A549 treated with AZD9567 at 1 μM for 4 hours (cell line): ENCODE results near the gene ZBTB4. TPM values are rescaled to one million over a fixed set of nuclear protein-coding genes. Genes with fewer than 3 reads are reported as not detected.

Experiments used
- total RNA-seq: library from RNA; stranded (reverse); fragments of 200-300 nt; extraction: Qiagen RNA extraction; gene quantifications from 5 replicates; pipeline ENCODE4 v1.2.3, GENCODE V29; 2022; ENCODE audit not compliant: insufficient read depth

The ZBTB4 gene
- 17.6 to 21.8 TPM (median 20.5 TPM) in 5 replicates for total RNA-seq

GRCh38 chr17:7479213-7480088 is at the start of gene ZBTB4:
TSS of gene ZBTB4 (minus strand) at chr17:7479631. CDS start at chr17:7466801, 12,830 bp downstream.

GRCh38 chr17:7484067-7484918 is 4.9 kb upstream of the ZBTB4 start, which contains the start of gene POLR2A:
TSS of gene POLR2A (plus strand) at chr17:7484366.

GRCh38 chr17:7481275-7481674 is 1.8 kb upstream of the ZBTB4 start, which contains the start of gene SLC35G6:
TSS of gene SLC35G6 (plus strand) at chr17:7481446. CDS start at chr17:7481517, 71 bp downstream.

GRCh38 chr17:7444682-7445618 is 34.5 kb downstream of the ZBTB4 start, which contains the start of gene CHRNB1:
TSS of gene CHRNB1 (plus strand) at chr17:7445061. CDS start at chr17:7445128, 67 bp downstream.

GRCh38 chr17:7439462-7440112 is 39.8 kb downstream of the ZBTB4 start, which contains the start of gene FGF11:
TSS of gene FGF11 (plus strand) at chr17:7439512. CDS start at chr17:7439621, 109 bp downstream.

GRCh38 chr17:7428557-7428956 is 50.9 kb downstream of the ZBTB4 start, which contains the start of gene SPEM3:
TSS of gene SPEM3 (plus strand) at chr17:7428857. CDS start at chr17:7428903, 46 bp downstream.

GRCh38 chr17:7425316-7425715 is 54.1 kb downstream of the ZBTB4 start, which contains the start of gene SPEM2:
TSS of gene SPEM2 (plus strand) at chr17:7425616. CDS start at chr17:7425689, 73 bp downstream.

GRCh38 chr17:7419819-7420610 is 59.4 kb downstream of the ZBTB4 start, which contains the start of gene SPEM1:
TSS of gene SPEM1 (plus strand) at chr17:7420324. CDS start at chr17:7420385, 61 bp downstream.

Other genes with a start within 250 kb of the ZBTB4 start
- 29.2 to 43.3 TPM (median 42.3 TPM) in 5 replicates for gene DVL2, start 245.1 kb downstream of the ZBTB4 start, total RNA-seq
- 67.2 to 91.5 TPM (median 83.0 TPM) in 5 replicates for gene PHF23, start 240.2 kb downstream of the ZBTB4 start, total RNA-seq
- 638 to 734 TPM (median 663 TPM) in 5 replicates for gene GABARAP, start 237.2 kb downstream of the ZBTB4 start, total RNA-seq
- 202 to 277 TPM (median 222 TPM) in 5 replicates for gene CTDNEP1, start 227.9 kb downstream of the ZBTB4 start, total RNA-seq
- gene ELP5, start 227.4 kb downstream of the ZBTB4 start, total RNA-seq = 115 to 144 TPM (median 128 TPM) in 5 replicates
- gene CLDN7, start 217.2 kb downstream of the ZBTB4 start, total RNA-seq = 1.4 to 1.8 TPM (median 1.6 TPM) in 4 of 5 replicates, not detected in the other
- 0.28 to 0.45 TPM (median 0.37 TPM) in 4 of 5 replicates, not detected in the other for gene SLC2A4, start 197.9 kb downstream of the ZBTB4 start, total RNA-seq
- 0.46 to 0.72 TPM (median 0.60 TPM) in 4 of 5 replicates, not detected in the other for gene YBX2, start 185.0 kb downstream of the ZBTB4 start, total RNA-seq
- 1,570 to 1,809 TPM (median 1,672 TPM) in 5 replicates for gene EIF5A, start 172.0 kb downstream of the ZBTB4 start, total RNA-seq
- gene GPS2, start 164.3 kb downstream of the ZBTB4 start, total RNA-seq = 91.5 to 113 TPM (median 108 TPM) in 5 replicates
- gene NEURL4, start 150.3 kb downstream of the ZBTB4 start, total RNA-seq = 30.5 to 37.6 TPM (median 36.4 TPM) in 5 replicates
- gene ACAP1, start 143.1 kb downstream of the ZBTB4 start, total RNA-seq = 2.1 to 5.5 TPM (median 3.9 TPM) in 4 of 5 replicates, not detected in the other
- 10.3 to 15.0 TPM (median 13.0 TPM) in 5 replicates for gene KCTD11, start 127.5 kb downstream of the ZBTB4 start, total RNA-seq
- gene TMEM95, start 124.5 kb downstream of the ZBTB4 start, total RNA-seq = not detected in 5 replicates
- gene TNK1, start 98.5 kb downstream of the ZBTB4 start, total RNA-seq = 1.4 to 1.7 TPM (median 1.6 TPM) in 5 replicates
- gene PLSCR3, start 85.1 kb downstream of the ZBTB4 start, total RNA-seq = 36.1 to 44.4 TPM (median 40.5 TPM) in 5 replicates
- gene TMEM256, start 75.5 kb downstream of the ZBTB4 start, total RNA-seq = 181 to 231 TPM (median 208 TPM) in 5 replicates
- gene NLGN2, start 71.8 kb downstream of the ZBTB4 start, total RNA-seq = 12.4 to 20.9 TPM (median 18.3 TPM) in 5 replicates
- gene SPEM1, start 59.3 kb downstream of the ZBTB4 start, total RNA-seq = 0.08 TPM in 2 of 5 replicates, not detected in the others
- gene SPEM2, start 54.0 kb downstream of the ZBTB4 start, total RNA-seq = 0.05 to 0.07 TPM (median 0.05 TPM) in 3 of 5 replicates, not detected in the others
- 0.02 to 0.06 TPM (median 0.02 TPM) in 3 of 5 replicates, not detected in the others for gene SPEM3, start 50.8 kb downstream of the ZBTB4 start, total RNA-seq
- gene TMEM102, start 44.2 kb downstream of the ZBTB4 start, total RNA-seq = 7.5 to 12.0 TPM (median 11.6 TPM) in 5 replicates
- 0.67 to 1.3 TPM (median 0.74 TPM) in 4 of 5 replicates, not detected in the other for gene FGF11, start 40.1 kb downstream of the ZBTB4 start, total RNA-seq
- gene CHRNB1, start 34.6 kb downstream of the ZBTB4 start, total RNA-seq = 5.7 to 17.4 TPM (median 8.1 TPM) in 5 replicates
- not detected in 5 replicates for gene SLC35G6, start 1.8 kb upstream of the ZBTB4 start, total RNA-seq
- gene POLR2A, start 4.7 kb upstream of the ZBTB4 start, total RNA-seq = 74.1 to 103 TPM (median 95.9 TPM) in 5 replicates
- gene TNFSF12, start 69.4 kb upstream of the ZBTB4 start, total RNA-seq = 7.1 to 11.8 TPM (median 9.9 TPM) in 5 replicates
- 0.40 to 0.92 TPM (median 0.66 TPM) in 4 of 5 replicates, not detected in the other for gene TNFSF13, start 79.1 kb upstream of the ZBTB4 start, total RNA-seq
- gene SENP3, start 82.3 kb upstream of the ZBTB4 start, total RNA-seq = 70.1 to 96.6 TPM (median 91.7 TPM) in 5 replicates
- gene CD68, start 100.0 kb upstream of the ZBTB4 start, total RNA-seq = 23.5 to 28.8 TPM (median 28.1 TPM) in 5 replicates
- 112 to 167 TPM (median 117 TPM) in 5 replicates for gene MPDU1, start 104.2 kb upstream of the ZBTB4 start, total RNA-seq
- gene SOX15, start 110.5 kb upstream of the ZBTB4 start, total RNA-seq = 0.17 to 0.42 TPM (median 0.28 TPM) in 4 of 5 replicates, not detected in the other
- 59.1 to 61.9 TPM (median 61.2 TPM) in 5 replicates for gene FXR2, start 135.3 kb upstream of the ZBTB4 start, total RNA-seq
- 51.0 to 90.6 TPM (median 82.1 TPM) in 5 replicates for gene SAT2, start 148.2 kb upstream of the ZBTB4 start, total RNA-seq
- 0.47 to 1.00 TPM (median 0.70 TPM) in 4 of 5 replicates, not detected in the other for gene SHBG, start 150.5 kb upstream of the ZBTB4 start, total RNA-seq
- gene ATP1B2, start 171.3 kb upstream of the ZBTB4 start, total RNA-seq = 0.19 to 0.26 TPM (median 0.24 TPM) in 4 of 5 replicates, not detected in the other
- gene TP53, start 207.9 kb upstream of the ZBTB4 start, total RNA-seq = 42.8 to 46.9 TPM (median 44.9 TPM) in 5 replicates
- 39.9 to 45.3 TPM (median 43.7 TPM) in 5 replicates for gene WRAP53, start 208.8 kb upstream of the ZBTB4 start, total RNA-seq
- 1.1 to 2.2 TPM (median 1.3 TPM) in 5 replicates for gene EFNB3, start 225.6 kb upstream of the ZBTB4 start, total RNA-seq
- gene DNAH2, start 238.1 kb upstream of the ZBTB4 start, total RNA-seq = 0.03 to 0.10 TPM (median 0.05 TPM) in 3 of 5 replicates, not detected in the others